GM12878 (cell line): Measurements from ENCODE around the gene MARCHF6. TPM values are rescaled to one million over a fixed set of nuclear protein-coding genes. Genes with fewer than 3 reads are reported as not detected.

Experiments used
- ATAC-seq: fragments of 200-7000 bp; cut with Tn5 transposase; 3 replicates; pipeline ENCODE4 v1.9.1; 2020; ENCODE audit warnings: mild to moderate bottlenecking, moderate library complexity
- BruUV-seq: library from RNA; stranded (reverse); fragments of 400-500 nt; replicated peaks from 2 replicates; lab custom pipeline; 2021; lab: Mats Ljungman, UMichigan
- CTCF ChIA-PET: fragments of 300-600 bp; sonication (Branson Sonifier 250); formaldehyde crosslinking; extraction: SDS; loops from one replicate; lab custom pipeline; 2021; ENCODE audit warnings: inconsistent platforms; lab: Yijun Ruan, JAX
- POLR2A ChIA-PET: fragments of 350-600 bp; formaldehyde crosslinking; extraction: SDS; loops from one replicate; lab custom pipeline; 2021; ENCODE audit warnings: inconsistent platforms; lab: Charles Lee
- RAD21 ChIA-PET: fragments of 300-600 bp; sonication (Branson Sonifier 250); formaldehyde crosslinking; loops from one replicate; lab custom pipeline; 2023; ENCODE audit warnings: antibody characterized with exemption; ENCODE audit not compliant: unreplicated experiment; lab: Charles Lee
- SMC1A ChIA-PET: fragments of 300-600 bp; sonication (Branson Sonifier 250); formaldehyde crosslinking; loops from one replicate; lab custom pipeline; 2023; ENCODE audit not compliant: unreplicated experiment, uncharacterized antibody; lab: Charles Lee
- DNase-seq: peaks from one replicate; pipeline ENCODE4 v3.0.0-alpha.2; 2011; ENCODE audit warnings: low read depth, low spot score
- FAIRE-seq: peaks from 3 replicates; lab custom pipeline; 2011; peaks lifted over from hg19 to GRCh38; lab: Jason Lieb, UNC
- H2AFZ ChIP-seq: 2 replicates; pipeline ENCODE4 v1.6.0; 2011; ENCODE audit warnings: low read depth, low read length, control low read depth; ENCODE audit not compliant: control insufficient read depth
- H3K27ac ChIP-seq: 2 replicates; pipeline ENCODE4 v1.5.1; 2011; ENCODE audit warnings: control low read depth; ENCODE audit not compliant: control insufficient read depth, insufficient read depth
- H3K27me3 ChIP-seq, 2 experiments: replicated peaks in 1 of 2; 2 replicates each; pipeline versions ENCODE4 v1.6.0 to v1.6.1; 2011; ENCODE audit warnings: low read length in 1 of 2; ENCODE audit not compliant: control insufficient read depth in 2 of 2, insufficient read depth in 2 of 2
- H3K36me3 ChIP-seq, 2 experiments: 2 replicates each; pipeline ENCODE4 v1.5.1; 2011; ENCODE audit warnings: low read length in 1 of 2; ENCODE audit not compliant: control insufficient read depth in 2 of 2, insufficient read depth in 2 of 2
- H3K4me1 ChIP-seq: 2 replicates; pipeline ENCODE4 v1.6.1; 2011; ENCODE audit warnings: mild to moderate bottlenecking, low read length, moderate library complexity, mixed read lengths; ENCODE audit not compliant: control insufficient read depth, insufficient read depth
- H3K4me2 ChIP-seq: 2 replicates; pipeline ENCODE4 v1.6.0; 2011; ENCODE audit warnings: control low read depth; ENCODE audit not compliant: control insufficient read depth, insufficient read depth
- H3K4me3 ChIP-seq: fragments of 200-600 bp; sonication (generic); 2 replicates; pipeline ENCODE4 v1.5.1; 2016
- H3K79me2 ChIP-seq: 2 replicates; pipeline ENCODE4 v1.6.0; 2011; ENCODE audit warnings: low read length; ENCODE audit not compliant: control insufficient read depth, insufficient read depth
- H3K9ac ChIP-seq: 2 replicates; pipeline ENCODE4 v1.8.0; 2011; ENCODE audit warnings: low read length, control low read depth, mixed read lengths; ENCODE audit not compliant: control insufficient read depth, insufficient read depth
- H3K9me3 ChIP-seq: replicated peaks from 3 replicates; pipeline ENCODE4 v1.5.1; 2011; ENCODE audit warnings: mild to moderate bottlenecking, low read length; ENCODE audit not compliant: control insufficient read depth, insufficient read depth
- H4K20me1 ChIP-seq: 2 replicates; pipeline ENCODE4 v1.6.0; 2011; ENCODE audit not compliant: control insufficient read depth, insufficient read depth
- CTCF ChIP-seq, 3 experiments: IDR thresholded peaks in 2 of 3; conservative IDR thresholded peaks in 1 of 3; 2 replicates each; pipeline ENCODE4 v1.5.1; 2011; ENCODE audit warnings: low read depth in 3 of 3, low read length in 3 of 3, mild to moderate bottlenecking in 3 of 3, control low read depth in 2 of 3, moderate library complexity in 2 of 3, inconsistent platforms in 1 of 3, mixed read lengths in 1 of 3; ENCODE audit not compliant: control insufficient read depth in 2 of 3, insufficient read depth in 1 of 3; ENCODE audit errors: extremely low read depth in 1 of 3
- FOXM1 ChIP-seq: IDR thresholded peaks from 2 replicates; pipeline ENCODE4 v1.6.1; 2012; ENCODE audit warnings: low read depth, mild to moderate bottlenecking, inconsistent platforms, low read length, moderate library complexity
- MYB ChIP-seq: fragments of 150-350 bp; IDR thresholded peaks from 2 replicates; pipeline ENCODE4 v1.6.1; 2014; ENCODE audit warnings: mild to moderate bottlenecking, low read depth, low read length, borderline replicate concordance
- REST ChIP-seq: IDR thresholded peaks from 2 replicates; pipeline ENCODE4 v1.6.1; 2012; ENCODE audit warnings: mild to moderate bottlenecking, low read depth, low read length
- RFX5 ChIP-seq: IDR thresholded peaks from 2 replicates; pipeline ENCODE4 v1.6.1; 2011; ENCODE audit warnings: low read depth, low read length, improper control_type of control experiment
- SUZ12 ChIP-seq: fragments of 200-600 bp; sonication (generic); IDR thresholded peaks from one replicate; pipeline ENCODE4 v1.6.1; 2018; ENCODE audit warnings: antibody characterized with exemption, mild to moderate bottlenecking; ENCODE audit not compliant: unreplicated experiment
- WGBS: methylation state at CpG from one replicate; pipeline ENCODE4 v1.1.6; 2016; ENCODE audit warnings: low lambda C conversion rate; ENCODE audit not compliant: insufficient replicate concordance, insufficient coverage; ENCODE audit errors: missing lambda C conversion rate; 5-methylcytosine and 5-hydroxymethylcytosine counted together
- in situ Hi-C: fragments of 300-500 bp; cut with MboI; formaldehyde crosslinking; loops from 9 replicates; pipeline ENCODE4 v1.14.3; 2018; ENCODE audit warnings: mixed read lengths
- intact Hi-C: fragments of 100-400 bp; cut with micrococcal nuclease; formaldehyde crosslinking; loops from one replicate; pipeline ENCODE4 v1.14.2; 2022; ENCODE audit not compliant: unreplicated experiment
- polyA plus RNA-seq, 11 experiments: library from polyadenylated mRNA; depleted of rRNA in 4 of 11; unstranded in 6 of 11; stranded (reverse) in 5 of 11; fragments of >200 nt; fragmentation: Nextera tagmentation in 4 of 11; fragmentation: Illumina TruSeq in 1 of 11; extraction: Ambion mirVana in 4 of 11; extraction: Trizol in 1 of 11; gene quantifications; 1 replicate in 1 of 11; 2 replicates in 10 of 11; pipeline versions ENCODE4 v1.2.1 to v1.2.3, GENCODE V29; 2011 to 2016; ENCODE audit warnings: inconsistent platforms in 2 of 11, missing spikeins in 2 of 11, low read depth in 1 of 11
- total RNA-seq, 4 experiments: library from RNA; depleted of rRNA in 3 of 4; stranded (reverse); fragments of >200 nt in 3 of 4; fragmentation: Illumina TruSeq in 1 of 4; extraction: Trizol in 1 of 4; gene quantifications; 2 replicates each; pipeline versions ENCODE4 v1.2.1 to v1.2.3, GENCODE V29; 2013 to 2021
- TF ChIP-seq, protein P1 (sequence below): fragments of 450-650 bp; conservative IDR thresholded peaks from 2 replicates; pipeline ENCODE4 v1.6.1; 2017; ENCODE audit warnings: mild to moderate bottlenecking, moderate library complexity

The MARCHF6 gene
- total and polyA plus RNA-seq, 10 of the 15 experiments (the other 5 are each of a cell fraction or from before 2014, with no cell fraction given): 39.1 to 172 (median 61.0) TPM

GRCh38 chr5:10304932-10305331 is 48.6 kb upstream of the MARCHF6 start:
- WGBS: 59% methylated on average over 5 of the region's 5 CpGs
- H3K79me2 ChIP-seq: no peaks in the 10 kb centered on the region
- POLR2A ChIA-PET: no interaction called here
- H3K9ac ChIP-seq: no peak overlapping the region
- no TSS peak for BruUV-seq
- no peak for TF ChIP-seq FOXM1
- peak in 2 of 3 experiments; percentile 4 to 18; a peak in 1 of 6 replicates for TF ChIP-seq CTCF (IDR thresholded peaks at IDR 0.05 in 2 of 3, conservative IDR thresholded peaks at IDR 0.05 in 1 of 3; ENCODE audit: control insufficient read depth in 2 of 3, extremely low read depth in 1 of 3, insufficient read depth in 1 of 3, low read depth in 3 of 3, low read length in 3 of 3)
- DNase-seq: no peak
- SMC1A ChIA-PET: no interaction called here
- H3K27me3 ChIP-seq: no peaks in the 10 kb centered on the region; a peak in 1 of 4 replicates
- ATAC-seq: peak; percentile 11; the same call in 2 of the 3 replicates
- CTCF ChIA-PET: interaction anchor here (1.8 kb wide), 1 partner anchor 21 kb away, joined by 6 read pairs; no protein-coding TSS in a partner anchor
- no peak overlapping the region for H3K4me2 ChIP-seq
- in situ Hi-C loops (no loop called here), intact Hi-C loops (no loop called here)
- peak; percentile 23 for FAIRE-seq
- no peaks in the 10 kb centered on the region for H4K20me1 ChIP-seq
- H3K4me1 ChIP-seq: no peaks in the 10 kb centered on the region
- H3K36me3 ChIP-seq: no peaks in the 10 kb centered on the region
- no peaks in the 10 kb centered on the region for H3K9me3 ChIP-seq
- RAD21 ChIA-PET: interaction anchor here (1.2 kb wide), 1 partner anchor 60 kb away, joined by 3 read pairs; no protein-coding TSS in a partner anchor
- no peak overlapping the region for H3K27ac ChIP-seq
- no peak overlapping the region for H3K4me3 ChIP-seq
- H2AFZ ChIP-seq: no peak overlapping the region

- SMC1A ChIA-PET: interaction anchor here (0.5 kb wide), 1 partner anchor 1382 kb away, joined by 3 read pairs; no protein-coding TSS in a partner anchor
- Histone ChIP-seq H3K9me3 (no peaks in the 10 kb centered on the region), H3K79me2 (no peaks in the 10 kb centered on the region), H3K27me3 (no peaks in the 10 kb centered on the region; a peak in 1 of 4 replicates), H3K27ac (no peak overlapping the region), H4K20me1 (no peaks in the 10 kb centered on the region), H2AFZ (no peak overlapping the region), H3K36me3 (no peaks in the 10 kb centered on the region), H3K9ac (no peak overlapping the region), H3K4me1 (peaks cover 3% of the 10 kb centered on the region; the same call in 1 of the 2 replicates), H3K4me2 (no peak overlapping the region), H3K4me3 (no peak overlapping the region)
- RAD21 ChIA-PET: no interaction called here
- intact Hi-C loops (no loop called here), in situ Hi-C loops (no loop called here)
- CTCF ChIA-PET: no interaction called here
- FAIRE-seq: no peak
- BruUV-seq: no TSS peak
- no peak for DNase-seq
- 87% methylated on average over 3 of the region's 5 CpGs for WGBS
- POLR2A ChIA-PET: no interaction called here
- no peak for ATAC-seq
- TF ChIP-seq RFX5: no peak
- TF ChIP-seq MYB: no peak
- TF ChIP-seq REST: no peak
- TF ChIP-seq SUZ12: no peak
- TF ChIP-seq, protein P1, sequence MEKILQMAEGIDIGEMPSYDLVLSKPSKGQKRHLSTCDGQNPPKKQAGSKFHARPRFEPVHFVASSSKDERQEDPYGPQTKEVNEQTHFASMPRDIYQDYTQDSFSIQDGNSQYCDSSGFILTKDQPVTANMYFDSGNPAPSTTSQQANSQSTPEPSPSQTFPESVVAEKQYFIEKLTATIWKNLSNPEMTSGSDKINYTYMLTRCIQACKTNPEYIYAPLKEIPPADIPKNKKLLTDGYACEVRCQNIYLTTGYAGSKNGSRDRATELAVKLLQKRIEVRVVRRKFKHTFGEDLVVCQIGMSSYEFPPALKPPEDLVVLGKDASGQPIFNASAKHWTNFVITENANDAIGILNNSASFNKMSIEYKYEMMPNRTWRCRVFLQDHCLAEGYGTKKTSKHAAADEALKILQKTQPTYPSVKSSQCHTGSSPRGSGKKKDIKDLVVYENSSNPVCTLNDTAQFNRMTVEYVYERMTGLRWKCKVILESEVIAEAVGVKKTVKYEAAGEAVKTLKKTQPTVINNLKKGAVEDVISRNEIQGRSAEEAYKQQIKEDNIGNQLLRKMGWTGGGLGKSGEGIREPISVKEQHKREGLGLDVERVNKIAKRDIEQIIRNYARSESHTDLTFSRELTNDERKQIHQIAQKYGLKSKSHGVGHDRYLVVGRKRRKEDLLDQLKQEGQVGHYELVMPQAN: no peak
Measured at GRCh38 chr5:10306114-10306513, 47.4 kb upstream of the MARCHF6 start.
